C4-2B (cell line): ENCODE data around the gene RPS6KA4.

ENCODE experiments used
- ZFX ChIP-seq: fragments of 450-650 bp; IDR thresholded peaks from 2 replicates; pipeline ENCODE4 v1.6.1; 2017
- TF ChIP-seq, protein P1 (sequence below): fragments of 450-650 bp; conservative IDR thresholded peaks from 2 replicates; pipeline ENCODE4 v1.5.1; 2017; ENCODE audit warnings: mild to moderate bottlenecking

DNA sequence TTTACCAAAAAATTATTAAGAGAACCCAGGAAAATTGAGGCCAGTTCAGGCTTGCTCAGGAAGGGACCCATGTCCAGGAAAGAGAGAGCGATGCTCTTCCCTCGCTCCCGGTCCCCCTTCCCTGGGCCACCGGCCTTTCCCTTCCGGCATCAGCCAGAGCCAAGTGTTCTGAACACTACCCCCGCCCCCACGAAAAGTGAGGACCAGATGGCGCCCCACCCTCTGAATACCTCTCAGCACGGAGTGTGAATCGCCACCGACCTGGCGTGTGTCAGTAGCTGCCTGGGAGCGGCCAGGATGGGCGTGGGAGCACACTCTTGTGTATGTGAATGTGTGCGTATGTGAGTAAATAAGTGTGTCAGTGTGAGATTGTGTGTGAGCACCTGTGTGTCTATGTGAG lies 20.2 kb downstream of the RPS6KA4 start:
- TF ChIP-seq, protein P1, sequence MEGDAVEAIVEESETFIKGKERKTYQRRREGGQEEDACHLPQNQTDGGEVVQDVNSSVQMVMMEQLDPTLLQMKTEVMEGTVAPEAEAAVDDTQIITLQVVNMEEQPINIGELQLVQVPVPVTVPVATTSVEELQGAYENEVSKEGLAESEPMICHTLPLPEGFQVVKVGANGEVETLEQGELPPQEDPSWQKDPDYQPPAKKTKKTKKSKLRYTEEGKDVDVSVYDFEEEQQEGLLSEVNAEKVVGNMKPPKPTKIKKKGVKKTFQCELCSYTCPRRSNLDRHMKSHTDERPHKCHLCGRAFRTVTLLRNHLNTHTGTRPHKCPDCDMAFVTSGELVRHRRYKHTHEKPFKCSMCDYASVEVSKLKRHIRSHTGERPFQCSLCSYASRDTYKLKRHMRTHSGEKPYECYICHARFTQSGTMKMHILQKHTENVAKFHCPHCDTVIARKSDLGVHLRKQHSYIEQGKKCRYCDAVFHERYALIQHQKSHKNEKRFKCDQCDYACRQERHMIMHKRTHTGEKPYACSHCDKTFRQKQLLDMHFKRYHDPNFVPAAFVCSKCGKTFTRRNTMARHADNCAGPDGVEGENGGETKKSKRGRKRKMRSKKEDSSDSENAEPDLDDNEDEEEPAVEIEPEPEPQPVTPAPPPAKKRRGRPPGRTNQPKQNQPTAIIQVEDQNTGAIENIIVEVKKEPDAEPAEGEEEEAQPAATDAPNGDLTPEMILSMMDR: no peak
- TF ChIP-seq ZFX: no peak
